CD4-positive, alpha-beta memory T cell (primary cell): Measurements from ENCODE around the gene PDIA6. TPM values are rescaled to one million over a fixed set of nuclear protein-coding genes. Genes with fewer than 3 reads are reported as not detected.
A peak's percentile ranks its signal among the peaks of the same experiment; 100 is the strongest.

ENCODE experiments used
- CTCF ChIA-PET: fragments of 350-600 bp; sonication (Branson Sonifier 250); formaldehyde crosslinking; loops from one replicate; lab custom pipeline; 2021; ENCODE audit warnings: inconsistent platforms; ENCODE audit not compliant: partially characterized antibody; lab: Charles Lee
- POLR2A ChIA-PET: fragments of 350-600 bp; sonication (Branson Sonifier 250); formaldehyde crosslinking; loops from one replicate; lab custom pipeline; 2021; ENCODE audit not compliant: partially characterized antibody; lab: Charles Lee
- DNase-seq, 5 donors: peaks; one replicate each; pipeline versions ENCODE4 v3.0.0 to v3.0.0-alpha.2; 2020 to 2022; ENCODE audit warnings: mixed read lengths in 1 of 5
- H3K27ac ChIP-seq: one replicate; pipeline ENCODE4 v1.7.0; 2013; ENCODE audit warnings: low read depth, low read length
- H3K27me3 ChIP-seq: 2 replicates; pipeline ENCODE4 v1.7.0; 2013; ENCODE audit warnings: mild to moderate bottlenecking, low read length, moderate library complexity; ENCODE audit not compliant: insufficient read depth
- H3K36me3 ChIP-seq: 2 replicates; pipeline ENCODE4 v1.7.0; 2013; ENCODE audit warnings: mild to moderate bottlenecking, low read length, moderate library complexity; ENCODE audit not compliant: insufficient read depth
- H3K4me1 ChIP-seq: 2 replicates; pipeline ENCODE4 v1.7.0; 2013; ENCODE audit warnings: mild to moderate bottlenecking, low read length, moderate library complexity; ENCODE audit not compliant: insufficient read depth
- H3K4me3 ChIP-seq, 2 donors: one replicate each; pipeline ENCODE4 v1.7.0; 2013; ENCODE audit warnings: low read length in 2 of 2, mild to moderate bottlenecking in 1 of 2
- H3K9me3 ChIP-seq, 2 donors: one replicate each; pipeline ENCODE4 v1.7.0; 2013; ENCODE audit warnings: low read length in 2 of 2, control low read depth in 1 of 2; ENCODE audit not compliant: control insufficient read depth in 1 of 2
- H3K27ac Mint-ChIP-seq, 7 donors: one replicate each; pipeline ENCODE4 v1.8.0; 2020 to 2021; ENCODE audit warnings: mixed read lengths in 7 of 7, mild to moderate bottlenecking in 6 of 7, inconsistent platforms in 3 of 7, moderate library complexity in 3 of 7
- H3K27me3 Mint-ChIP-seq, 2 donors: one replicate each; pipeline ENCODE4 v1.8.0; 2020 to 2021; ENCODE audit warnings: mixed read lengths in 2 of 2
- H3K36me3 Mint-ChIP-seq, 2 donors: one replicate each; pipeline ENCODE4 v1.8.0; 2020 to 2021; ENCODE audit warnings: mixed read lengths in 2 of 2, inconsistent platforms in 1 of 2, mild to moderate bottlenecking in 1 of 2
- H3K4me1 Mint-ChIP-seq, 4 donors: one replicate each; pipeline ENCODE4 v1.8.0; 2020 to 2021; ENCODE audit warnings: mixed read lengths in 4 of 4, mild to moderate bottlenecking in 1 of 4
- H3K4me3 Mint-ChIP-seq, 8 donors: one replicate each; pipeline ENCODE4 v1.8.0; 2020 to 2021; ENCODE audit warnings: mixed read lengths in 8 of 8, mild to moderate bottlenecking in 7 of 8, moderate library complexity in 6 of 8, inconsistent platforms in 3 of 8
- H3K9me3 Mint-ChIP-seq, 8 donors: one replicate each; pipeline ENCODE4 v1.8.0; 2020 to 2021; ENCODE audit warnings: mixed read lengths in 8 of 8, mild to moderate bottlenecking in 5 of 8, inconsistent platforms in 3 of 8, moderate library complexity in 1 of 8
- intact Hi-C: fragments of 100-400 bp; cut with micrococcal nuclease; formaldehyde crosslinking; loops from one replicate; pipeline ENCODE4 v1.15.1; 2023
- polyA plus RNA-seq, 2 donors: library from polyadenylated mRNA; unstranded; fragments of 300-500 nt; fragmentation: Illumina TruSeq; gene quantifications; one replicate each; pipeline ENCODE4 v1.2.3, GENCODE V29; 2021
- total RNA-seq, 2 experiments: library from RNA; stranded (reverse); gene quantifications; one replicate each; pipeline ENCODE4 v1.2.3, GENCODE V29; 2021

Gene PDIA6
- total and polyA plus RNA-seq, 4 experiments from 2014 or later: 75.9 to 273 (median 112) TPM

GRCh38 chr2:10826625-10827024, 14.0 kb upstream of the PDIA6 start:
- Histone ChIP-seq H3K27ac (no peak overlapping the region), H3K36me3 (no peaks in the 10 kb centered on the region), H3K4me1 (no peaks in the 10 kb centered on the region), H3K9me3 (no peaks in the 10 kb centered on the region), H3K4me3 (no peak overlapping the region), H3K27me3 (peaks cover 3% of the 10 kb centered on the region)
- no peak overlapping the region for H3K4me3 Mint-ChIP-seq
- H3K27ac Mint-ChIP-seq: no peak overlapping the region
- H3K4me1 Mint-ChIP-seq: no peaks in the 10 kb centered on the region
- no peak for DNase-seq
- H3K9me3 Mint-ChIP-seq: peaks cover 0 to 2% (median 0%) of the 10 kb centered on the region in 8 donors
- intact Hi-C loops: no loop called here
- ChIA-PET CTCF (no interaction called here), POLR2A (no interaction called here)
- H3K36me3 Mint-ChIP-seq: no peaks in the 10 kb centered on the region
- H3K27me3 Mint-ChIP-seq: peaks cover 16 to 19% of the 10 kb centered on the region in 2 donors

- Histone ChIP-seq H3K27me3 (no peaks in the 10 kb centered on the region), H3K9me3 (no peaks in the 10 kb centered on the region), H3K4me1 (no peaks in the 10 kb centered on the region), H3K27ac (no peak overlapping the region), H3K4me3 (no peak overlapping the region), H3K36me3 (no peaks in the 10 kb centered on the region)
- no peaks in the 10 kb centered on the region for H3K36me3 Mint-ChIP-seq
- CTCF ChIA-PET: no interaction called here
- H3K4me3 Mint-ChIP-seq: no peak overlapping the region
- H3K27me3 Mint-ChIP-seq: peaks cover 12 to 18% of the 10 kb centered on the region in 2 donors
- intact Hi-C loops: no loop called here
- H3K27ac Mint-ChIP-seq: no peak overlapping the region
- H3K4me1 Mint-ChIP-seq: no peaks in the 10 kb centered on the region
- DNase-seq: no peak
- peaks cover 0 to 2% (median 0%) of the 10 kb centered on the region in 8 donors for H3K9me3 Mint-ChIP-seq
- POLR2A ChIA-PET: no interaction called here
Observed at GRCh38 chr2:10826026-10826425, 13.4 kb upstream of the PDIA6 start.

- ChIA-PET CTCF (interaction anchor here (1.3 to 3.5 kb wide), 2 partner anchors 9 to 300 kb away, joined by 4 to 44 read pairs; no protein-coding TSS in a partner anchor), POLR2A (no interaction called here)
- intact Hi-C loops: no loop called here
- Histone ChIP-seq H3K4me1 (no peaks in the 10 kb centered on the region), H3K27me3 (no peaks in the 10 kb centered on the region), H3K27ac (no peak overlapping the region), H3K9me3 (no peaks in the 10 kb centered on the region), H3K4me3 (no peak overlapping the region), H3K36me3 (no peaks in the 10 kb centered on the region)
- H3K27ac Mint-ChIP-seq: no peak overlapping the region
- H3K9me3 Mint-ChIP-seq: peaks cover 0 to 2% (median 0%) of the 10 kb centered on the region in 8 donors
- no peaks in the 10 kb centered on the region for H3K4me1 Mint-ChIP-seq
- no peaks in the 10 kb centered on the region for H3K36me3 Mint-ChIP-seq
- H3K27me3 Mint-ChIP-seq: peaks cover 12 to 17% of the 10 kb centered on the region in 2 donors
- no peak overlapping the region for H3K4me3 Mint-ChIP-seq
- DNase-seq: no peak
Observed at GRCh38 chr2:10824191-10824590, 11.6 kb upstream of the PDIA6 start.

- H3K4me3 Mint-ChIP-seq: no peak overlapping the region
- peak overlapping the region in 1 of 7 donors; percentile 71 for H3K27ac Mint-ChIP-seq
- Histone ChIP-seq H3K36me3 (no peaks in the 10 kb centered on the region), H3K4me1 (no peaks in the 10 kb centered on the region), H3K27me3 (peaks cover 3% of the 10 kb centered on the region), H3K4me3 (no peak overlapping the region), H3K27ac (no peak overlapping the region), H3K9me3 (no peaks in the 10 kb centered on the region)
- ChIA-PET POLR2A (no interaction called here), CTCF (interaction anchor here (0.9 to 1.4 kb wide), 3 partner anchors 9 to 14 kb away, joined by 3 to 8 read pairs (median 3); no protein-coding TSS in a partner anchor)
- H3K9me3 Mint-ChIP-seq: no peaks in the 10 kb centered on the region
- H3K4me1 Mint-ChIP-seq: no peaks in the 10 kb centered on the region
- no peaks in the 10 kb centered on the region for H3K36me3 Mint-ChIP-seq
- peaks cover 9 to 15% of the 10 kb centered on the region in 2 donors for H3K27me3 Mint-ChIP-seq
- DNase-seq: no peak
- intact Hi-C loops: no loop called here
Observed at GRCh38 chr2:10820978-10821695, 8.6 kb upstream of the PDIA6 start.

- Mint-ChIP-seq H3K27ac (peak overlapping the region in 1 of 7 donors; percentile 32), H3K36me3 (no peaks in the 10 kb centered on the region), H3K9me3 (no peaks in the 10 kb centered on the region), H3K4me1 (no peaks in the 10 kb centered on the region), H3K4me3 (no peak overlapping the region), H3K27me3 (peaks cover 9 to 15% of the 10 kb centered on the region in 2 donors)
- H3K9me3 ChIP-seq: no peaks in the 10 kb centered on the region
- no peaks in the 10 kb centered on the region for H3K36me3 ChIP-seq
- intact Hi-C loops: no loop called here
- H3K27me3 ChIP-seq: peaks cover 3% of the 10 kb centered on the region
- no peak overlapping the region for H3K27ac ChIP-seq
- ChIA-PET CTCF (interaction anchor here (0.9 to 1.4 kb wide), 3 partner anchors 10 to 15 kb away, joined by 3 to 8 read pairs (median 3); no protein-coding TSS in a partner anchor), POLR2A (no interaction called here)
- H3K4me3 ChIP-seq: no peak overlapping the region
- H3K4me1 ChIP-seq: no peaks in the 10 kb centered on the region
- DNase-seq: no peak
Observed at GRCh38 chr2:10820562-10820961, 8.0 kb upstream of the PDIA6 start.

- no peak overlapping the region for H3K4me3 Mint-ChIP-seq
- Histone ChIP-seq H3K9me3 (no peaks in the 10 kb centered on the region), H3K4me3 (no peak overlapping the region), H3K4me1 (no peaks in the 10 kb centered on the region), H3K27ac (no peak overlapping the region), H3K36me3 (no peaks in the 10 kb centered on the region), H3K27me3 (peaks cover 3% of the 10 kb centered on the region)
- H3K36me3 Mint-ChIP-seq: no peaks in the 10 kb centered on the region
- no peak overlapping the region for H3K27ac Mint-ChIP-seq
- no peak for DNase-seq
- no peaks in the 10 kb centered on the region for H3K9me3 Mint-ChIP-seq
- ChIA-PET CTCF (interaction anchor here (1.4 kb wide), 1 partner anchor 12 kb away, joined by 8 read pairs; no protein-coding TSS in a partner anchor), POLR2A (no interaction called here)
- H3K4me1 Mint-ChIP-seq: no peaks in the 10 kb centered on the region
- intact Hi-C loops: loop anchor here (10.0 kb wide), 4 partner anchors 375 to 1895 kb away; partner anchors contain the start of genes E2F6, HPCAL1, ODC1 and TRIB2
- H3K27me3 Mint-ChIP-seq: peaks cover 3 to 15% of the 10 kb centered on the region in 2 donors
Observed at GRCh38 chr2:10819714-10820314, 7.2 kb upstream of the PDIA6 start.

DNA sequence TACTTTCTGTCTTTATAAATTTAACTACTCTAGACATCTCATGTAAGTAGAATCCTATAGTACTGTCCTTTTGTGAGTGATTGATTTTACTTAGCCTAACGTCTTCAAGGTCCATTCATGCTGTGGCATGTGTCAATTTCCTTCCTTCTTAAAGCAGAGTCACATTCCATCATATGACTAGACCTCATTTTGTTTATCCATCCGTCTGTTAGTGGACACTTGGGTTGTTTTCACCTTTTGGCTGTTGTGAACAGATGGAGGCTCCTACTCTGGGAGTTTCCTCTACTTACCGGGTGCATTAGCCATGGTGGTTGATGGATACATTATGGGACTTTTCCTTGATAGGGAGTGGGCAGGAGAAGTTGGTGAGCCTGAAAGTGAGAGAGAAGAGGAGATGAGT, 6.4 kb upstream of the PDIA6 start:
- Mint-ChIP-seq H3K4me1 (peaks cover 0 to under 1% (median 0%) of the 10 kb centered on the region in 4 donors), H3K9me3 (no peaks in the 10 kb centered on the region), H3K27ac (no peak overlapping the region), H3K27me3 (peaks cover 3 to 14% of the 10 kb centered on the region in 2 donors), H3K4me3 (no peak overlapping the region), H3K36me3 (no peaks in the 10 kb centered on the region)
- H3K9me3 ChIP-seq: no peaks in the 10 kb centered on the region
- H3K27ac ChIP-seq: no peak overlapping the region
- POLR2A ChIA-PET: no interaction called here
- no peak overlapping the region for H3K4me3 ChIP-seq
- H3K36me3 ChIP-seq: no peaks in the 10 kb centered on the region
- CTCF ChIA-PET: interaction anchor here (1.8 to 3.2 kb wide), 2 partner anchors 13 to 310 kb away, joined by 4 to 21 read pairs; no protein-coding TSS in a partner anchor
- intact Hi-C loops: loop anchor here (10.0 kb wide), 4 partner anchors 374 to 1896 kb away; partner anchors contain the start of genes E2F6, HPCAL1, ODC1 and TRIB2
- peaks cover 3% of the 10 kb centered on the region for H3K27me3 ChIP-seq
- no peak for DNase-seq
- no peaks in the 10 kb centered on the region for H3K4me1 ChIP-seq
